ENCODE data around the gene SEBOX.
A peak's percentile ranks its signal among the peaks of the same experiment; 100 is the strongest.

Gene SEBOX

GRCh38 chr17:28338056-28338768 lies 26.8 kb downstream of the SEBOX start:
- DNase-seq, result no peak

GRCh38 chr17:28335959-28336871 lies 28.8 kb downstream of the SEBOX start:
- no peak for DNase-seq

- peak; percentile 89 for DNase-seq
Observed at GRCh38 chr17:28335201-28335958, 29.6 kb downstream of the SEBOX start, which contains the start of the genes IFT20 and TNFAIP1. Gene IFT20 (minus strand): TSS chr17:28335472. CDS start chr17:28331985, 3,487 bp downstream. Gene TNFAIP1 (plus strand): TSS chr17:28335761. CDS start chr17:28339522, 3,761 bp downstream.

GRCh38 chr17:28334666-28335200 lies 30.3 kb downstream of the SEBOX start:
- no peak for DNase-seq

- DNase-seq, result no peak
Observed at GRCh38 chr17:28334171-28334570, 30.8 kb downstream of the SEBOX start.

- DNase-seq, result no peak
Observed at GRCh38 chr17:28333083-28333746, 31.8 kb downstream of the SEBOX start.

GRCh38 chr17:28331891-28332420 lies 33.0 kb downstream of the SEBOX start:
- DNase-seq, result no peak

- DNase-seq, result no peak
Observed at GRCh38 chr17:28330671-28331070, 34.3 kb downstream of the SEBOX start.

GRCh38 chr17:28328325-28328724 lies 36.7 kb downstream of the SEBOX start:
- no peak for DNase-seq

GRCh38 chr17:28327709-28328108 lies 37.3 kb downstream of the SEBOX start:
- DNase-seq, result no peak

GRCh38 chr17:28327031-28327607 lies 37.9 kb downstream of the SEBOX start:
- no peak for DNase-seq

- DNase-seq, result no peak
Observed at GRCh38 chr17:28326114-28326513, 38.9 kb downstream of the SEBOX start.

- no peak for DNase-seq
Observed at GRCh38 chr17:28325211-28325610, 39.8 kb downstream of the SEBOX start.

- DNase-seq, result no peak
Observed at GRCh38 chr17:28324781-28325180, 40.2 kb downstream of the SEBOX start.

GRCh38 chr17:28324267-28324745 lies 40.7 kb downstream of the SEBOX start:
- no peak for DNase-seq

GRCh38 chr17:28320215-28321061 lies 44.6 kb downstream of the SEBOX start:
- DNase-seq, result no peak

- no peak for DNase-seq
Observed at GRCh38 chr17:28319598-28319935, 45.4 kb downstream of the SEBOX start.

- DNase-seq, result peak; percentile 92
Observed at GRCh38 chr17:28318759-28319597, 46.0 kb downstream of the SEBOX start, which contains the start of gene TMEM97. Gene TMEM97 (plus strand): TSS chr17:28319200. CDS start chr17:28319240, 40 bp downstream.

- no peak for DNase-seq
Observed at GRCh38 chr17:28317966-28318758, 46.8 kb downstream of the SEBOX start.
